AG09319 (cell line): ENCODE results near the gene IL13.

ENCODE experiments used
- DNase-seq: peaks from one replicate; pipeline ENCODE4 v3.0.0-alpha.2; 2010; ENCODE audit warnings: low read depth; ENCODE audit errors: extremely low read depth
- CTCF ChIP-seq: IDR thresholded peaks from 2 replicates; pipeline ENCODE4 v1.5.1; 2011; ENCODE audit warnings: low read depth, mild to moderate bottlenecking, inconsistent platforms, low read length, moderate library complexity

IL13 gene

GRCh38 chr5:132657676-132658380 lies at the start of gene IL13:
IL13 (plus strand) TSS chr5:132658173; CDS start chr5:132658187, 14 bp downstream.
- no peak for TF ChIP-seq CTCF

GRCh38 chr5:132611965-132612364 lies 46.0 kb upstream of the IL13 start:
- DNase-seq: no peak
- no peak for TF ChIP-seq CTCF

More at GRCh38 chr5:132657676-132658380, at the start of gene IL13:
- DNase-seq: no peak

GRCh38 chr5:132612846-132613245 lies 45.1 kb upstream of the IL13 start:
- TF ChIP-seq CTCF: no peak
- DNase-seq: no peak

- DNase-seq: no peak
- TF ChIP-seq CTCF: no peak
Observed at GRCh38 chr5:132621699-132622098, 36.3 kb upstream of the IL13 start.

GRCh38 chr5:132622608-132623007 lies 35.4 kb upstream of the IL13 start:
- TF ChIP-seq CTCF: no peak
- DNase-seq: no peak

- TF ChIP-seq CTCF: no peak
Observed at GRCh38 chr5:132627470-132627869, 30.5 kb upstream of the IL13 start.

GRCh38 chr5:132628814-132629213 lies 29.2 kb upstream of the IL13 start:
- no peak for TF ChIP-seq CTCF
- DNase-seq: no peak

More at GRCh38 chr5:132627470-132627869, 30.5 kb upstream of the IL13 start:
- DNase-seq: no peak
